Nephron (organoid): ENCODE measurements around the gene TMEM52.

Experiments
- H3K27ac Mint-ChIP-seq, 3 experiments: 2 replicates each; pipeline ENCODE4 v1.8.0; 2020; ENCODE audit warnings: mixed read lengths in 3 of 3, mild to moderate bottlenecking in 2 of 3, moderate library complexity in 1 of 3
- H3K27me3 Mint-ChIP-seq: 2 replicates; pipeline ENCODE4 v1.8.0; 2021; ENCODE audit warnings: low read depth, mild to moderate bottlenecking, moderate library complexity, mixed read lengths
- H3K36me3 Mint-ChIP-seq: 2 replicates; pipeline ENCODE4 v1.8.0; 2020; ENCODE audit warnings: low read depth, mixed read lengths
- H3K4me1 Mint-ChIP-seq: 2 replicates; pipeline ENCODE4 v1.8.0; 2020; ENCODE audit warnings: mixed read lengths
- H3K4me3 Mint-ChIP-seq, 3 experiments: 2 replicates each; pipeline ENCODE4 v1.8.0; 2020; ENCODE audit warnings: mild to moderate bottlenecking in 3 of 3, mixed read lengths in 3 of 3, moderate library complexity in 2 of 3
- H3K9me3 Mint-ChIP-seq: 2 replicates; pipeline ENCODE4 v1.8.0; 2020; ENCODE audit warnings: mixed read lengths
- TF ChIP-seq, protein P1 (sequence below), 3 experiments: fragments of 200-600 bp; sonication (generic); IDR thresholded peaks; one replicate each; pipeline ENCODE4 v1.5.0; 2021; ENCODE audit warnings: antibody characterized with exemption in 3 of 3; ENCODE audit not compliant: unreplicated experiment in 3 of 3

The TMEM52 gene

DNA sequence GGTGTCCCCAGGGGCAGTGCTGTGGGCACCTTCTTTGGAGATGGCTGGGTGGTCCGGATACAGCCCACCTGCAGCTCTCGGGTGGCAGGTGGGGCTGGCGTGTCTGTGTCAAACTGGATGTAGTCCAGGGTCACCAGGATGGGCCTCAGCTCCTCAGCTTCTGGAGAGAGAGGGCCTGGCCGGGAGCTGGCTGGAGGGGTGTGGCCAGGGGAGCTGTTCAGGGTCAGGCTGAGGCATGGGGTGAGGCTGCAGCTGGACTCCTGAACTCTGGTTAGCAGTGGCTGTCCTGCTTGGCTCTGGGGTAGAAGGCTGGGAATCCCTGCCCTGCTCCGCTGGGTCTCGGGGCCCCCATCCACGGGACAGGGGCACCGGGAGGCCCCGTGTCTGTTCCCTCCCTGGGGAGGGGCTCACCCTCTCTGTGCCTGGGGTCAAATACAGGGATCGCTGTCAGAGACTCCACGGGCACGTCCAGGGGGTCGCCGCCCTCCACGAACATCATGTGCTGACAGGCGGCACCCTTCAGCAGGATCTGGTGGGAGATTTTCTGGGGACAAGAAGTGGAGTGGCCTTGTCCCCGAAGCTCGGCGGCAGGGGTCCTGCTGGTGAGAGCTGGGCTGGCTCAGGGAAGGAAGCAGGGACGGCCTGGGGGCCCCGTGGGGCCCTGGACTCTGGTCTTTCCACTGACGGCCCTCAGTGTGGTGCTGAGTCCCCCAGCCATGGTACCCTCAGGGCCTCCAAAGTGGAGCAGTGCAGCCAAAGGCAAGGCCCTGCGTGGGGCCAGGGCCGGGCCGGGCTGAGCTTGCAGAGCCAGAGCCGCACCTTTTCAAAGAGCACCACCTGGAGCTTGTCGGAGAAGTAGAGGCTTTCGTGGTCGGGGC is 4.1 kb upstream of the TMEM52 start:
- Mint-ChIP-seq H3K4me3 (no peak overlapping the region), H3K27me3 (peaks cover 7% of the 10 kb centered on the region), H3K4me1 (no peaks in the 10 kb centered on the region), H3K9me3 (no peaks in the 10 kb centered on the region), H3K27ac (no peak overlapping the region), H3K36me3 (no peaks in the 10 kb centered on the region)
- TF ChIP-seq, protein P1, sequence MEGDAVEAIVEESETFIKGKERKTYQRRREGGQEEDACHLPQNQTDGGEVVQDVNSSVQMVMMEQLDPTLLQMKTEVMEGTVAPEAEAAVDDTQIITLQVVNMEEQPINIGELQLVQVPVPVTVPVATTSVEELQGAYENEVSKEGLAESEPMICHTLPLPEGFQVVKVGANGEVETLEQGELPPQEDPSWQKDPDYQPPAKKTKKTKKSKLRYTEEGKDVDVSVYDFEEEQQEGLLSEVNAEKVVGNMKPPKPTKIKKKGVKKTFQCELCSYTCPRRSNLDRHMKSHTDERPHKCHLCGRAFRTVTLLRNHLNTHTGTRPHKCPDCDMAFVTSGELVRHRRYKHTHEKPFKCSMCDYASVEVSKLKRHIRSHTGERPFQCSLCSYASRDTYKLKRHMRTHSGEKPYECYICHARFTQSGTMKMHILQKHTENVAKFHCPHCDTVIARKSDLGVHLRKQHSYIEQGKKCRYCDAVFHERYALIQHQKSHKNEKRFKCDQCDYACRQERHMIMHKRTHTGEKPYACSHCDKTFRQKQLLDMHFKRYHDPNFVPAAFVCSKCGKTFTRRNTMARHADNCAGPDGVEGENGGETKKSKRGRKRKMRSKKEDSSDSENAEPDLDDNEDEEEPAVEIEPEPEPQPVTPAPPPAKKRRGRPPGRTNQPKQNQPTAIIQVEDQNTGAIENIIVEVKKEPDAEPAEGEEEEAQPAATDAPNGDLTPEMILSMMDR (IDR thresholded peaks at IDR 0.05; ENCODE audit: unreplicated experiment in 3 of 3), result no peak

DNA sequence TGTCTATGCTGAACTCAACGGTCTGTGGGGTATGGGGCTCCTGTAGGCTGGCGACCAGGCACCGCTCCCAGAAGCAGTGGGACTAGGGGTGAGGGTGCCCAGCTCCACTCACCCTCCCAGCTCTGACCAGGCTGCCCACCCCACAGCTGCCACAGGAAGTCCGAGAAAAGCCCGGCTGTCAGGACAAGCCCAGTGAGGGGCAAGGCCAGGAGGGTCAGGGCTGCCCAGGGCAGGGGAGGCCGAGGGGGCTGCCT is 3.5 kb upstream of the TMEM52 start:
- H3K4me1 Mint-ChIP-seq, result peaks cover 1% of the 10 kb centered on the region
- H3K9me3 Mint-ChIP-seq, result no peaks in the 10 kb centered on the region
- TF ChIP-seq, protein P1 (IDR thresholded peaks at IDR 0.05; ENCODE audit: unreplicated experiment in 3 of 3), result no peak
- no peaks in the 10 kb centered on the region for H3K36me3 Mint-ChIP-seq
- no peak overlapping the region for H3K4me3 Mint-ChIP-seq
- peaks cover 7% of the 10 kb centered on the region for H3K27me3 Mint-ChIP-seq
- no peak overlapping the region for H3K27ac Mint-ChIP-seq

DNA sequence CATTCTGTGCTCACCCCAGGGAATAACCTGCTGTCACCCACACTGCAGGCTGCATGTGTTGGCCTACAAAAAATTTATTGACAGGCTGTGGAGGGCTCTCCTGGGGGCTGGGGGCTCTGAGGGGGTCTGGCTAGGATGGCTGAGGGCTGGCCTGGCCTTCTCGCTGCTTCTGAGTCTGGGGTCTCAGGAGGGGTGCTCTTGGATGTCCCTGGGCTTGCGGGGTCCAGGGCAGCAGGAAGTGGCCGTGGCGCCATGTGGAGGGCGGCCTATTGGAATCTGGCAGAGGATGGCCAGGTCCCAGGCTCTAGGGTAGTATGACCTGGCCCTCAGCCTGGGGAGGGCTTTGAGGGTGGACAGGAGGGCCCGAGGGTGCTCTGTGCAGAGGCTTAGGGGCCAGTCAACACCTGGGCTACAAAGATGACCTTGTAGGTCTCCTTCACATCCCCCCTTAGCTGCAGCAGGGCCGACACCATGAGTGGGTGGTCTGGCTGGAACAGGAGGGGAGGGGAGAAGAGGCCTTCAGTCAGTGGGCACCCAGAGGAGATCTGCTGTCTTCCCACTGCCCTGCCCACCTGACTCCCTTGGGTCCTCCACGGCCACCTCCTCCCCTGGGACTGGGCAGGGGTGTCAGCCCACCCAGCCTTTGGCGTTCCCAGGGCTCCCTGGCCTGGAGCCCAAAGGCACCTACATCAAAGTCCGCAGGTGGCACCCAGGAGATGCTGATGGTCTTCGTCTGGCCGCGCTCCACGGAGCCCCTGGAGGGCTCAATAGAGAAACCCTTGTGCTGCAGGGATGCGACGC is 3.0 kb upstream of the TMEM52 start:
- Mint-ChIP-seq H3K27me3 (peaks cover 7% of the 10 kb centered on the region), H3K4me1 (peaks cover 6% of the 10 kb centered on the region), H3K4me3 (no peak overlapping the region), H3K9me3 (no peaks in the 10 kb centered on the region), H3K27ac (no peak overlapping the region), H3K36me3 (no peaks in the 10 kb centered on the region)
- TF ChIP-seq, protein P1 (IDR thresholded peaks at IDR 0.05; ENCODE audit: unreplicated experiment in 3 of 3), result no peak

DNA sequence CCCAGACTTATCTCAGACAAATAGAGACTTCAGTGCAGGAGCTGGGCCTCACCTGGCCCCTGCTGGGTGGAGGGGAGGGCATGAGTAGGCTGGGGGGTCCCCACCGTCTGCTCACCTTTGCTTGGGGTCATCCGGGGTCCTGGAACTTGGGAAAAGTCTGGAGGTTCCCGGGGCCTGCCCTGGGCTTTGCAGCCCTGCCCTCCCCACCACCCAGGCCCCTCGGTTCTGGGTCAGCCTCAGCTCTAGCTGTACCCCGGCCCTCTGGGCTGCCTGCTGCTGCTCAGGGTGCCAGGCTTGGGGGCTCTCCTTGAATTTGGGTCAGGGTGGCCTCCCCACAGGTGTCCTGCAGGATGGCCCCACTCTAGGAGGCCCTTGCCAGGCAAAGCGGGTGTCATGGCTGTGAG is 2.4 kb upstream of the TMEM52 start:
- no peak overlapping the region for H3K4me3 Mint-ChIP-seq
- no peak overlapping the region for H3K27ac Mint-ChIP-seq
- peaks cover 7% of the 10 kb centered on the region for H3K27me3 Mint-ChIP-seq
- TF ChIP-seq, protein P1 (IDR thresholded peaks at IDR 0.05; ENCODE audit: unreplicated experiment in 3 of 3), result no peak
- peaks cover 6% of the 10 kb centered on the region for H3K4me1 Mint-ChIP-seq
- no peaks in the 10 kb centered on the region for H3K36me3 Mint-ChIP-seq
- no peaks in the 10 kb centered on the region for H3K9me3 Mint-ChIP-seq

DNA sequence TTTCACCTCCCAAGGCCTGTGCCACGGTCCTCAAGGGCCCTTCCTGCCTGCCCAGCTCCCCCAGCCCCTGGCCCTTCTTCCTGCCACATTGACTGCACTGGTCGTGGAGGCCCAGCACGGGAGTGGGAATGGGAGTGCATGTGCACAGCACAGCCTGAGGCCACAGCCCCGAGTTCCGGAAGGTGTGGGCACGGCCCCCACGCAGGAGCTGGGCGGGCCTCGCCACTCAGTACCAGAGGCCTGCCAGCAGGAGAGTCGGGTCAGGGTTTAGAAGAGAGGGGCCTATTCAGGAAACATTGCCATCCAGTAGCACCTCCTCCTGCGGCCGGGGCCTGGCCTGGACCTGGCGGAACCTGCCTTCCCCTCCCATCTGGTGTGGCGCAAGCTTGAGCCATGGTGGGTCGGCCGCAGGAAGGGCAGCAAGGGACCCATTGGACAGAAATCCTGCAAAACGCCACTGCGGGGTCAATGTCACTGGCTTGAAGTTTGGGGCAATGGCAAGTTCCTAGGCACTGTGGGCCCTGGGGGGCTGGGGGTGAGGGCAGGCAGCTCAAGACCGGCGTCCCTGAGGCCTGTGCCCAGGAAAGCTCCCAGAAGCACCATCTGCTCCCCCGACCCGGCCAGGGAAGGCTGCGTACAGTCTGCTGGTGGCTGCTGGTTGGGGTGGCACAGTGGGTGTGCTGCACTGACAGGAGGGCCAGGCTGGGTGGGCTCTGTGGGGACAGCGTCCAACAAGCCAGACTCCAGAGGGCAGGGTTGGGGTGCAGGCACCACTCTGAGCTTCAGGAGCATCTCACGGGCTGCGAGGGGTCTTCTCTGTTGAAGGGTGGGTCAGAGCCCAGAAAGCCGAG is 1.8 kb upstream of the TMEM52 start:
- H3K4me3 Mint-ChIP-seq, result peak overlapping the region in 1 of 3 experiments; percentile 37
- H3K9me3 Mint-ChIP-seq, result no peaks in the 10 kb centered on the region
- no peaks in the 10 kb centered on the region for H3K36me3 Mint-ChIP-seq
- TF ChIP-seq, protein P1 (IDR thresholded peaks at IDR 0.05; ENCODE audit: unreplicated experiment in 3 of 3), result no peak
- H3K4me1 Mint-ChIP-seq, result peaks cover 10% of the 10 kb centered on the region
- no peak overlapping the region for H3K27ac Mint-ChIP-seq
- peaks cover 10% of the 10 kb centered on the region for H3K27me3 Mint-ChIP-seq
